SK-N-SH (cell line): Measurements from ENCODE around the gene DPEP1. TPM values are rescaled to one million over a fixed set of nuclear protein-coding genes. Genes with fewer than 3 reads are reported as not detected.
A peak's percentile ranks its signal among the peaks of the same experiment; 100 is the strongest.

Experiments used
- CTCF ChIA-PET: fragments of 300-600, 350-600 bp; formaldehyde crosslinking; extraction: SDS; loops from one replicate; lab custom pipeline; 2021; lab: Yijun Ruan, JAX
- POLR2A ChIA-PET: fragments of 350-600 bp; sonication (Branson Sonifier 250); formaldehyde crosslinking; extraction: SDS; loops from one replicate; lab custom pipeline; 2020; ENCODE audit warnings: antibody characterized with exemption, inconsistent platforms; lab: Yijun Ruan, JAX
- DNase-seq: peaks from one replicate; pipeline ENCODE4 v3.0.0; 2012
- H2AFZ ChIP-seq: fragments of 200-600 bp; sonication (generic); 2 replicates; pipeline ENCODE4 v1.8.1; 2016; ENCODE audit warnings: antibody characterized with exemption, mild to moderate bottlenecking, low read depth
- H3F3A ChIP-seq: fragments of 200-600 bp; sonication (generic); replicated peaks from 2 replicates; pipeline ENCODE3; 2016; ENCODE audit warnings: antibody characterized with exemption, mild to moderate bottlenecking; ENCODE audit not compliant: insufficient read depth
- H3K27ac ChIP-seq, 2 experiments: fragments of 200-500 bp in 1 of 2; fragments of 200-600 bp in 1 of 2; sonication (Bioruptor generic) in 1 of 2; sonication (generic), shearing (Covaris generic) in 1 of 2; 2 replicates each; pipeline versions ENCODE4 v1.5.1 to v1.6.1; 2014 to 2016; ENCODE audit warnings: low read depth in 2 of 2, inconsistent platforms in 1 of 2, low read length in 1 of 2, mild to moderate bottlenecking in 1 of 2, mixed read lengths in 1 of 2
- H3K27me3 ChIP-seq: fragments of 200-600 bp; sonication (generic), shearing (Covaris generic); 2 replicates; pipeline ENCODE4 v1.6.1; 2016; ENCODE audit warnings: mixed run types; ENCODE audit not compliant: insufficient read depth
- H3K36me3 ChIP-seq, 2 experiments: fragments of 200-500 bp in 1 of 2; fragments of 200-600 bp in 1 of 2; sonication (Bioruptor generic) in 1 of 2; sonication (generic) in 1 of 2; replicated peaks in 1 of 2; 2 replicates each; pipeline versions ENCODE3 to v1.5.1; 2014 to 2016; ENCODE audit warnings: low read length in 1 of 2, mild to moderate bottlenecking in 1 of 2; ENCODE audit not compliant: insufficient read depth in 2 of 2, control insufficient read depth in 1 of 2
- H3K4me1 ChIP-seq, 2 experiments: fragments of 200-500 bp in 1 of 2; fragments of 200-600 bp in 1 of 2; sonication (Bioruptor generic) in 1 of 2; sonication (generic), shearing (Covaris generic) in 1 of 2; 2 replicates each; pipeline versions ENCODE4 v1.5.1 to v1.6.1; 2014 to 2016; ENCODE audit warnings: low read depth in 1 of 2, low read length in 1 of 2, mixed run types in 1 of 2; ENCODE audit not compliant: insufficient read depth in 2 of 2, control insufficient read depth in 1 of 2
- H3K4me2 ChIP-seq: fragments of 200-600 bp; sonication (generic), shearing (Covaris generic); 2 replicates; pipeline ENCODE4 v1.6.1; 2017; ENCODE audit warnings: mixed run types
- H3K4me3 ChIP-seq, 2 experiments: fragments of 200-500 bp in 1 of 2; fragments of 200-600 bp in 1 of 2; sonication (Bioruptor generic) in 1 of 2; sonication (generic), shearing (Covaris generic) in 1 of 2; 2 replicates each; pipeline versions ENCODE4 v1.5.1 to v1.8.1; 2014 to 2016; ENCODE audit warnings: low read depth in 2 of 2, inconsistent platforms in 1 of 2, low read length in 1 of 2, mild to moderate bottlenecking in 1 of 2, mixed read lengths in 1 of 2, moderate library complexity in 1 of 2
- H3K79me2 ChIP-seq: fragments of 200-600 bp; sonication (generic); 2 replicates; pipeline ENCODE4 v1.8.1; 2017; ENCODE audit warnings: mild to moderate bottlenecking; ENCODE audit not compliant: insufficient read depth
- H3K9ac ChIP-seq: fragments of 200-600 bp; sonication (generic); 2 replicates; pipeline ENCODE4 v1.6.1; 2017; ENCODE audit warnings: mixed run types
- H3K9me2 ChIP-seq: fragments of 200-600 bp; sonication (generic); 2 replicates; pipeline ENCODE4 v1.6.1; 2017; ENCODE audit warnings: mixed run types
- H3K9me3 ChIP-seq: fragments of 200-600 bp; sonication (generic); 2 replicates; pipeline ENCODE4 v1.6.1; 2017; ENCODE audit warnings: mixed run types, mild to moderate bottlenecking, moderate library complexity
- H4K20me1 ChIP-seq: fragments of 200-600 bp; sonication (generic); 2 replicates; pipeline ENCODE4 v1.6.1; 2017; ENCODE audit warnings: mild to moderate bottlenecking, mixed run types; ENCODE audit not compliant: insufficient read depth
- CHD2 ChIP-seq: fragments of 150-350 bp; IDR thresholded peaks from 2 replicates; pipeline ENCODE4 v1.6.1; 2018; ENCODE audit warnings: low read length; ENCODE audit not compliant: partially characterized antibody
- FOXJ3 ChIP-seq: sonication (generic); formaldehyde crosslinking; IDR thresholded peaks from 2 replicates; pipeline ENCODE4 v1.5.1; 2020; ENCODE audit warnings: mild to moderate bottlenecking, missing genetic modification reagents
- GABPA ChIP-seq: IDR thresholded peaks from 2 replicates; pipeline ENCODE4 v1.4.0; 2012; ENCODE audit warnings: low read depth, mild to moderate bottlenecking
- JUND ChIP-seq: IDR thresholded peaks from 2 replicates; pipeline ENCODE4 v1.4.0; 2012
- MAX ChIP-seq: IDR thresholded peaks from 2 replicates; pipeline ENCODE4 v1.4.0; 2012; ENCODE audit warnings: low read depth
- MEF2A ChIP-seq: IDR thresholded peaks from 2 replicates; pipeline ENCODE4 v1.4.0; 2012; ENCODE audit warnings: low read depth, borderline replicate concordance
- MXI1 ChIP-seq: IDR thresholded peaks from 2 replicates; pipeline ENCODE4 v1.6.1; 2012; ENCODE audit warnings: mild to moderate bottlenecking, low read depth, low read length, improper control_type of control experiment
- NFIC ChIP-seq: IDR thresholded peaks from 2 replicates; pipeline ENCODE4 v1.4.0; 2012; ENCODE audit warnings: borderline replicate concordance
- NRF1 ChIP-seq: IDR thresholded peaks from 2 replicates; pipeline ENCODE4 v1.6.1; 2012; ENCODE audit warnings: low read depth, mild to moderate bottlenecking, low read length
- POLR2AphosphoS5 ChIP-seq: IDR thresholded peaks from 2 replicates; pipeline ENCODE4 v1.6.1; 2012; ENCODE audit warnings: low read depth, low read length
- RAD21 ChIP-seq: IDR thresholded peaks from 2 replicates; pipeline ENCODE4 v1.6.1; 2012; ENCODE audit warnings: mild to moderate bottlenecking, low read length
- SMC3 ChIP-seq: IDR thresholded peaks from 2 replicates; pipeline ENCODE4 v1.6.1; 2012; ENCODE audit warnings: low read depth, low read length, improper control_type of control experiment
- TCF12 ChIP-seq: IDR thresholded peaks from 2 replicates; pipeline ENCODE4 v1.4.0; 2012
- whole genome bisulfite sequencing: methylation state at CpG from one replicate; pipeline ENCODE4 v1.1.6; 2017; ENCODE audit warnings: low lambda C conversion rate; 5-methylcytosine and 5-hydroxymethylcytosine counted together
- polyA plus RNA-seq, 3 experiments: library from polyadenylated mRNA; depleted of rRNA; stranded (reverse); fragments of >200 nt; gene quantifications; 2 replicates each; pipeline ENCODE4 v1.2.3, GENCODE V29; 2012
- TF ChIP-seq, protein P1 (sequence below): IDR thresholded peaks from 2 replicates; pipeline ENCODE4 v1.4.0; 2012; ENCODE audit warnings: low read depth, borderline replicate concordance
- TF ChIP-seq, protein P2 (sequence below): IDR thresholded peaks from 2 replicates; pipeline ENCODE4; 2012
- TF ChIP-seq, protein P3 (sequence below): fragments of 200-600 bp; sonication (generic); IDR thresholded peaks from 2 replicates; pipeline ENCODE4 v1.6.1; 2017; ENCODE audit warnings: antibody characterized with exemption, mild to moderate bottlenecking, moderate library complexity

The DPEP1 gene
- polyA plus RNA-seq, 1 of the 3 experiments (the other 2 are of a cell fraction), result 0.05 TPM

GRCh38 chr16:89565256-89565505, 48.3 kb upstream of the DPEP1 start:
- Histone ChIP-seq H3K9me3 (no peaks in the 10 kb centered on the region), H3K4me3 (no peak overlapping the region), H2AFZ (no peak overlapping the region), H3K36me3 (peaks cover 28 to 30% of the 10 kb centered on the region in 2 experiments), H4K20me1 (peaks cover 60% of the 10 kb centered on the region), H3K4me2 (peak overlapping the region; percentile 28; the same call in 1 of the 2 replicates), H3K27ac (peak overlapping the region in 1 of 2 experiments; percentile 2; a peak in 1 of 4 replicates), H3K4me1 (peaks cover 19 to 44% of the 10 kb centered on the region in 2 experiments; a peak in 3 of 4 replicates), H3F3A (peaks cover 51% of the 10 kb centered on the region), H3K9ac (no peak overlapping the region), H3K27me3 (no peaks in the 10 kb centered on the region), H3K79me2 (peaks cover 34% of the 10 kb centered on the region), H3K9me2 (no peaks in the 10 kb centered on the region)
- ChIA-PET POLR2A (interaction anchor here (0.8 to 1.1 kb wide), 3 partner anchors 37 to 122 kb away, joined by 3 to 4 read pairs (median 3); partner anchors contain the start of gene CDK10), CTCF (interaction anchor here (0.6 to 3.4 kb wide), 14 partner anchors 16 to 317 kb away, joined by 3 to 20 read pairs (median 3); partner anchors contain the start of gene DPEP1)
- TF ChIP-seq, protein P1, sequence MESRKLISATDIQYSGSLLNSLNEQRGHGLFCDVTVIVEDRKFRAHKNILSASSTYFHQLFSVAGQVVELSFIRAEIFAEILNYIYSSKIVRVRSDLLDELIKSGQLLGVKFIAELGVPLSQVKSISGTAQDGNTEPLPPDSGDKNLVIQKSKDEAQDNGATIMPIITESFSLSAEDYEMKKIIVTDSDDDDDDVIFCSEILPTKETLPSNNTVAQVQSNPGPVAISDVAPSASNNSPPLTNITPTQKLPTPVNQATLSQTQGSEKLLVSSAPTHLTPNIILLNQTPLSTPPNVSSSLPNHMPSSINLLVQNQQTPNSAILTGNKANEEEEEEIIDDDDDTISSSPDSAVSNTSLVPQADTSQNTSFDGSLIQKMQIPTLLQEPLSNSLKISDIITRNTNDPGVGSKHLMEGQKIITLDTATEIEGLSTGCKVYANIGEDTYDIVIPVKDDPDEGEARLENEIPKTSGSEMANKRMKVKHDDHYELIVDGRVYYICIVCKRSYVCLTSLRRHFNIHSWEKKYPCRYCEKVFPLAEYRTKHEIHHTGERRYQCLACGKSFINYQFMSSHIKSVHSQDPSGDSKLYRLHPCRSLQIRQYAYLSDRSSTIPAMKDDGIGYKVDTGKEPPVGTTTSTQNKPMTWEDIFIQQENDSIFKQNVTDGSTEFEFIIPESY, result 0 out of 2 replicates have a peak, but pooled peaks have one; percentile 4
- TF ChIP-seq TCF12 (no peak), FOXJ3 (no peak)
- DNase-seq, result peak; percentile 46
- 52% methylated on average over 2 of the region's 3 CpGs for WGBS

GRCh38 chr16:89565506-89566372, 47.7 kb upstream of the DPEP1 start:
- H3K9me3 ChIP-seq, result no peaks in the 10 kb centered on the region

More at GRCh38 chr16:89565506-89566372, 47.7 kb upstream of the DPEP1 start:
- no peaks in the 10 kb centered on the region for H3K27me3 ChIP-seq
- peak; percentile 84 for DNase-seq
- peaks cover 31% of the 10 kb centered on the region for H3K79me2 ChIP-seq
- H3K9ac ChIP-seq, result no peak overlapping the region
- no peak overlapping the region for H2AFZ ChIP-seq
- peaks cover 51% of the 10 kb centered on the region for H3F3A ChIP-seq
- H3K36me3 ChIP-seq, result peaks cover 28 to 30% of the 10 kb centered on the region in 2 experiments
- CTCF ChIA-PET, result interaction anchor here (0.6 to 3.4 kb wide), 17 partner anchors 16 to 868 kb away, joined by 3 to 20 read pairs (median 3); partner anchors contain the start of gene DPEP1
- peak overlapping the region in 1 of 2 experiments; percentile 43; a peak in 3 of 4 replicates for H3K27ac ChIP-seq
- WGBS, result 35% methylated on average over 28 of the region's 46 CpGs
- peaks cover 19 to 44% of the 10 kb centered on the region in 2 experiments; a peak in 3 of 4 replicates for H3K4me1 ChIP-seq
- H3K4me3 ChIP-seq, result no peak overlapping the region; a peak in 1 of 4 replicates
- no peak for TF ChIP-seq GABPA
- TF ChIP-seq, protein P2, sequence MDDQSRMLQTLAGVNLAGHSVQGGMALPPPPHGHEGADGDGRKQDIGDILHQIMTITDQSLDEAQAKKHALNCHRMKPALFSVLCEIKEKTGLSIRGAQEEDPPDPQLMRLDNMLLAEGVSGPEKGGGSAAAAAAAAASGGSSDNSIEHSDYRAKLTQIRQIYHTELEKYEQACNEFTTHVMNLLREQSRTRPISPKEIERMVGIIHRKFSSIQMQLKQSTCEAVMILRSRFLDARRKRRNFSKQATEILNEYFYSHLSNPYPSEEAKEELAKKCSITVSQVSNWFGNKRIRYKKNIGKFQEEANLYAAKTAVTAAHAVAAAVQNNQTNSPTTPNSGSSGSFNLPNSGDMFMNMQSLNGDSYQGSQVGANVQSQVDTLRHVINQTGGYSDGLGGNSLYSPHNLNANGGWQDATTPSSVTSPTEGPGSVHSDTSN, result peak; percentile 50; the same call in 1 of the 2 replicates
- no peak for TF ChIP-seq MAX
- TF ChIP-seq POLR2AphosphoS5, result peak; percentile 54; the same call in 1 of the 2 replicates
- TF ChIP-seq, protein P3, sequence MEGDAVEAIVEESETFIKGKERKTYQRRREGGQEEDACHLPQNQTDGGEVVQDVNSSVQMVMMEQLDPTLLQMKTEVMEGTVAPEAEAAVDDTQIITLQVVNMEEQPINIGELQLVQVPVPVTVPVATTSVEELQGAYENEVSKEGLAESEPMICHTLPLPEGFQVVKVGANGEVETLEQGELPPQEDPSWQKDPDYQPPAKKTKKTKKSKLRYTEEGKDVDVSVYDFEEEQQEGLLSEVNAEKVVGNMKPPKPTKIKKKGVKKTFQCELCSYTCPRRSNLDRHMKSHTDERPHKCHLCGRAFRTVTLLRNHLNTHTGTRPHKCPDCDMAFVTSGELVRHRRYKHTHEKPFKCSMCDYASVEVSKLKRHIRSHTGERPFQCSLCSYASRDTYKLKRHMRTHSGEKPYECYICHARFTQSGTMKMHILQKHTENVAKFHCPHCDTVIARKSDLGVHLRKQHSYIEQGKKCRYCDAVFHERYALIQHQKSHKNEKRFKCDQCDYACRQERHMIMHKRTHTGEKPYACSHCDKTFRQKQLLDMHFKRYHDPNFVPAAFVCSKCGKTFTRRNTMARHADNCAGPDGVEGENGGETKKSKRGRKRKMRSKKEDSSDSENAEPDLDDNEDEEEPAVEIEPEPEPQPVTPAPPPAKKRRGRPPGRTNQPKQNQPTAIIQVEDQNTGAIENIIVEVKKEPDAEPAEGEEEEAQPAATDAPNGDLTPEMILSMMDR, result peak; percentile 76
- no peak for TF ChIP-seq MEF2A
- no peak for TF ChIP-seq NFIC
- TF ChIP-seq JUND, result peak; percentile 18; the same call in 1 of the 2 replicates
- TF ChIP-seq NRF1, result no peak
- TF ChIP-seq SMC3, result peak; percentile 18; the same call in 1 of the 2 replicates
- TF ChIP-seq MXI1, result no peak
- TF ChIP-seq, protein P1, result peak; percentile 12; the same call in 1 of the 2 replicates
- peak; percentile 16; the same call in 1 of the 2 replicates for TF ChIP-seq RAD21
- TF ChIP-seq FOXJ3, result no peak
- no peak for TF ChIP-seq CHD2
- H3K4me2 ChIP-seq, result peak overlapping the region; percentile 28; the same call in 1 of the 2 replicates
- peaks cover 60% of the 10 kb centered on the region for H4K20me1 ChIP-seq
- H3K9me2 ChIP-seq, result no peaks in the 10 kb centered on the region
- POLR2A ChIA-PET, result interaction anchor here (0.8 to 1.1 kb wide), 3 partner anchors 36 to 121 kb away, joined by 3 to 4 read pairs (median 3); partner anchors contain the start of gene CDK10
